Keratinocyte (primary cell): ENCODE data around the gene CNTNAP2.

Experiments used
- CTCF ChIP-seq, 3 experiments: IDR thresholded peaks in 1 of 3; conservative IDR thresholded peaks in 1 of 3; optimal IDR thresholded peaks in 1 of 3; 2 replicates in 2 of 3; 3 replicates in 1 of 3; pipeline versions ENCODE3 to v1.5.1; 2011; ENCODE audit warnings: low read length in 3 of 3, mild to moderate bottlenecking in 3 of 3, moderate library complexity in 2 of 3, control low read depth in 1 of 3, inconsistent platforms in 1 of 3; ENCODE audit not compliant: insufficient read depth in 2 of 3; ENCODE audit errors: extremely low read depth in 1 of 3
- EZH2 ChIP-seq: IDR thresholded peaks from one replicate; pipeline ENCODE4 v1.6.1; 2012; ENCODE audit warnings: inconsistent platforms, mild to moderate bottlenecking, low read length, moderate library complexity

GRCh38 chr7:147708871-147709270 is 1592.3 kb downstream of the CNTNAP2 start:
- no peak for TF ChIP-seq CTCF (optimal IDR thresholded peaks at IDR 0.05 in 1 of 3, IDR thresholded peaks at IDR 0.05 in 1 of 3, conservative IDR thresholded peaks at IDR 0.05 in 1 of 3; ENCODE audit: extremely low read depth in 1 of 3, insufficient read depth in 2 of 3, low read length in 3 of 3)
- TF ChIP-seq EZH2, result no peak
